B cell (primary cell): ENCODE measurements around the gene LGALS4. TPM values are rescaled to one million over a fixed set of nuclear protein-coding genes. Genes with fewer than 3 reads are reported as not detected.
"Not testable (repeated sequence)": the region's sequence is repeated elsewhere in the genome, so short reads cannot be mapped to it uniquely, and the experiment has no call there.

Experiments used
- ATAC-seq: fragments of 200-7000 bp; cut with Tn5 transposase; one replicate; pipeline ENCODE4 v1.10.0; 2021; ENCODE audit warnings: low read depth, mild to moderate bottlenecking, moderate number of reproducible peaks, moderate library complexity
- CTCF ChIA-PET: fragments of 350-600 bp; sonication (Branson Sonifier 250); formaldehyde crosslinking; loops from one replicate; lab custom pipeline; 2021; ENCODE audit warnings: antibody characterized with exemption, inconsistent platforms; lab: Charles Lee
- POLR2A ChIA-PET: fragments of 350-600 bp; sonication (Branson Sonifier 250); formaldehyde crosslinking; loops from one replicate; lab custom pipeline; 2021; ENCODE audit warnings: antibody characterized with exemption; lab: Charles Lee
- DNase-seq: peaks from one replicate; pipeline ENCODE4 v3.0.0; 2013
- H2AFZ ChIP-seq: 2 replicates; pipeline ENCODE4 v1.6.1; 2012; ENCODE audit warnings: mild to moderate bottlenecking, low read depth, low read length; ENCODE audit not compliant: insufficient read depth, poor library complexity, severe bottlenecking
- H3K27ac ChIP-seq, 2 donors: 1 replicate in 1 of 2; 2 replicates in 1 of 2; pipeline ENCODE4 v1.5.1; 2012 to 2013; ENCODE audit warnings: low read length in 2 of 2, mild to moderate bottlenecking in 2 of 2, moderate library complexity in 1 of 2
- H3K27me3 ChIP-seq, 4 experiments: fragments of 200-600 bp in 1 of 4; sonication (generic) in 1 of 4; replicated peaks in 1 of 4; 1 replicate in 2 of 4; 2 replicates in 2 of 4; pipeline versions ENCODE4 v1.6.1 to v1.7.0; 2013 to 2016; ENCODE audit warnings: low read length in 3 of 4, mild to moderate bottlenecking in 2 of 4, mixed read lengths in 1 of 4, moderate library complexity in 1 of 4; ENCODE audit not compliant: insufficient read depth in 4 of 4, control insufficient read depth in 3 of 4; ENCODE audit errors: control extremely low read depth in 1 of 4
- H3K36me3 ChIP-seq, 2 experiments: replicated peaks in 1 of 2; 1 replicate in 1 of 2; 2 replicates in 1 of 2; pipeline versions ENCODE4 v1.6.1 to v1.7.1; 2013; ENCODE audit warnings: low read length in 1 of 2; ENCODE audit not compliant: insufficient read depth in 2 of 2, control insufficient read depth in 1 of 2; ENCODE audit errors: control extremely low read depth in 1 of 2, extremely low read depth in 1 of 2
- H3K4me1 ChIP-seq, 2 donors: fragments of 200-600 bp in 1 of 2; sonication (generic) in 1 of 2; 1 replicate in 1 of 2; 2 replicates in 1 of 2; pipeline versions ENCODE4 v1.5.1 to v1.6.1; 2013 to 2017; ENCODE audit warnings: low read length in 2 of 2; ENCODE audit not compliant: control insufficient read depth in 2 of 2, insufficient read depth in 2 of 2
- H3K4me2 ChIP-seq: replicated peaks from 2 replicates; pipeline ENCODE3; 2012; ENCODE audit warnings: mild to moderate bottlenecking, low read depth, low read length; ENCODE audit not compliant: poor library complexity, severe bottlenecking
- H3K4me3 ChIP-seq, 5 experiments: fragments of 200-600 bp in 1 of 5; sonication (generic) in 1 of 5; 1 replicate in 3 of 5; 2 replicates in 2 of 5; pipeline versions ENCODE4 v1.5.1 to v1.7.0; 2011 to 2016; ENCODE audit warnings: low read length in 4 of 5, mild to moderate bottlenecking in 4 of 5, low read depth in 2 of 5, control low read depth in 1 of 5, moderate library complexity in 1 of 5; ENCODE audit not compliant: insufficient read depth in 1 of 5; ENCODE audit errors: control extremely low read depth in 1 of 5, extremely low read depth in 1 of 5
- H3K79me2 ChIP-seq: fragments of 200-600 bp; sonication (generic); one replicate; pipeline ENCODE4 v1.6.0; 2016; ENCODE audit warnings: low read length; ENCODE audit not compliant: control insufficient read depth, insufficient read depth
- H3K9ac ChIP-seq: fragments of 200-600 bp; sonication (generic); 2 replicates; pipeline ENCODE4 v1.6.1; 2017; ENCODE audit warnings: mild to moderate bottlenecking, low read length, moderate library complexity
- H3K9me3 ChIP-seq, 3 donors: one replicate each; pipeline versions ENCODE4 v1.6.1 to v1.7.1; 2013; ENCODE audit warnings: low read length in 2 of 3; ENCODE audit not compliant: control insufficient read depth in 2 of 3, insufficient read depth in 1 of 3; ENCODE audit errors: control extremely low read depth in 1 of 3
- H4K20me1 ChIP-seq: 2 replicates; pipeline ENCODE4 v1.6.0; 2012; ENCODE audit warnings: mild to moderate bottlenecking, low read length; ENCODE audit not compliant: insufficient read depth, control insufficient read depth, poor library complexity, severe bottlenecking
- H3K27ac Mint-ChIP-seq: one replicate; pipeline ENCODE4 v1.8.0; 2021; ENCODE audit warnings: mixed read lengths
- H3K27me3 Mint-ChIP-seq: one replicate; pipeline ENCODE4 v1.8.0; 2021; ENCODE audit warnings: mixed read lengths
- H3K4me1 Mint-ChIP-seq: one replicate; pipeline ENCODE4 v1.8.0; 2021; ENCODE audit warnings: mixed read lengths
- H3K4me3 Mint-ChIP-seq: one replicate; pipeline ENCODE4 v1.8.0; 2021; ENCODE audit warnings: mixed read lengths
- H3K9me3 Mint-ChIP-seq: one replicate; pipeline ENCODE4 v1.8.0; 2022; ENCODE audit warnings: mixed read lengths; ENCODE audit not compliant: insufficient read depth
- EZH2 ChIP-seq: IDR thresholded peaks from 2 replicates; pipeline ENCODE4 v1.6.1; 2012; ENCODE audit warnings: borderline replicate concordance, low read depth, mild to moderate bottlenecking, moderate library complexity, low read length; ENCODE audit not compliant: insufficient read depth, poor library complexity, severe bottlenecking
- WGBS: methylation state at CpG from one replicate; pipeline ENCODE4 v1.1.5; 2013; ENCODE audit warnings: missing lambda C conversion rate; ENCODE audit not compliant: insufficient coverage; 5-methylcytosine and 5-hydroxymethylcytosine counted together
- intact Hi-C: fragments of 100-400 bp; cut with micrococcal nuclease; formaldehyde crosslinking; loops from one replicate; pipeline ENCODE4 v1.10.0; 2022
- polyA plus RNA-seq: library from polyadenylated mRNA; depleted of rRNA; stranded (reverse); fragments of >200 nt; gene quantifications from 2 replicates; pipeline ENCODE4 v1.2.3, GENCODE V29; 2012
- total RNA-seq, 2 donors: library from RNA; stranded (reverse); fragments of 120-200 nt in 1 of 2; gene quantifications; 1 replicate in 1 of 2; 2 replicates in 1 of 2; pipeline versions ENCODE4 v1.2.3 to v1.2.4, GENCODE V29; 2013 to 2022
- TF ChIP-seq, protein P1 (sequence below): fragments of 200-600 bp; IDR thresholded peaks from one replicate; pipeline ENCODE4 v1.8.0; 2022; ENCODE audit warnings: antibody characterized with exemption, mild to moderate bottlenecking

The LGALS4 gene
- total and polyA plus RNA-seq, 2 donors (not counting 1 experiment from before 2014, with no cell fraction given) = 5.4 to 8.4 TPM

DNA sequence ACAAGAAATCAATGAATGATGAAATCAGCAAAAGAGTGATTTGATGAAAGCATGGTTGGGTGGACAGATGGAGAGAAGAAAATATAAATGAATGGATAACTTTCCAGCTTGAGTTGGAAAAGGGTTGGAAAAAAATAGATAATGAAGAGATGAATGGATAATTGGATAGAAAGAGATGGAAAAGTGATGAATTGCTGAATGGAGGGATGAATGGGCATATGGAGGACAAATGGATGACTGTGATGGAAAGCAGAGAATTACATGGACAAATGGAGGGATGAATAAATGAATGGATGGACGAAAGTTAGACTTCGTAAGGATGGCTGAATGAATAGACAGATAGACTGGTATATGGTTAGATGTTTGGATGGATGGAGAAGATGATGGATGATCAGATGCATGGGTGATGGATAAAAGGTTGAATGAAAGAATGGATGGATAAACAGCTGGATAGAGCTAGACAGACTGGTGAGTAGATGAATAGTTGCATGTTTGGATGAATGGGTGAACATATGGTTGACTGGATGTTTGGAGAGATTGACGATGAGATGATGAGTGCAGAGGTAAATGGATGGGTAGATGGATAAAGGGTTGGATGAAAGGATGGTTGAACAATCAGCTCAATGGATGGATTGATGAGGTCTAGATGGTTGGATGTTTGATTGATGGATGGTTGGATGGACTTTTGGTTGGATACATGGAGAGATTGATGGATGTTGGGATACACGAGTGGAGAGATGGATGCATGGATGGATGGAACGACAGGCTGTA, 12.0 kb downstream of the LGALS4 start:
- CTCF ChIA-PET = interaction anchor here (0.8 to 1.0 kb wide), 2 partner anchors 33 to 673 kb away, joined by 3 read pairs; no protein-coding TSS in a partner anchor
- TF ChIP-seq, protein P1, sequence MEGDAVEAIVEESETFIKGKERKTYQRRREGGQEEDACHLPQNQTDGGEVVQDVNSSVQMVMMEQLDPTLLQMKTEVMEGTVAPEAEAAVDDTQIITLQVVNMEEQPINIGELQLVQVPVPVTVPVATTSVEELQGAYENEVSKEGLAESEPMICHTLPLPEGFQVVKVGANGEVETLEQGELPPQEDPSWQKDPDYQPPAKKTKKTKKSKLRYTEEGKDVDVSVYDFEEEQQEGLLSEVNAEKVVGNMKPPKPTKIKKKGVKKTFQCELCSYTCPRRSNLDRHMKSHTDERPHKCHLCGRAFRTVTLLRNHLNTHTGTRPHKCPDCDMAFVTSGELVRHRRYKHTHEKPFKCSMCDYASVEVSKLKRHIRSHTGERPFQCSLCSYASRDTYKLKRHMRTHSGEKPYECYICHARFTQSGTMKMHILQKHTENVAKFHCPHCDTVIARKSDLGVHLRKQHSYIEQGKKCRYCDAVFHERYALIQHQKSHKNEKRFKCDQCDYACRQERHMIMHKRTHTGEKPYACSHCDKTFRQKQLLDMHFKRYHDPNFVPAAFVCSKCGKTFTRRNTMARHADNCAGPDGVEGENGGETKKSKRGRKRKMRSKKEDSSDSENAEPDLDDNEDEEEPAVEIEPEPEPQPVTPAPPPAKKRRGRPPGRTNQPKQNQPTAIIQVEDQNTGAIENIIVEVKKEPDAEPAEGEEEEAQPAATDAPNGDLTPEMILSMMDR = no peak
- no peak for TF ChIP-seq EZH2

DNA sequence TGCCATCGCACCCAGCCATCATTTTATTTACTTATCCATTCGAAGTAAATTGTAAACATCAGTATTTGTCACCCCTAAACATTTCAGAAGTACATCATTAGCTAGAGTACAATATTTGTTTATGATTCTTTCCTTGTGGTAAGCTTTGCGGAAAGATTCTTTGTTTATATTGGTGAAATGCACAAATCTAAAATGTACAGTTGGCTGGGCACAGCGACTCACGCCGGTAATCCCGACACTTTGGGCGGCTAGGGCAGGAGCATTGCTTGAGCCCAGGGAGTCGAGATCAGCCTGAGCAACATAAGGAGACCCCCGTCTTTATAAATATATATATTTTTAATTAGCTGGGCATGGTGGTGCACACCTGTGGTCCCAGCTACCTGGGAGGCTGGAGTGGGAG, 13.6 kb downstream of the LGALS4 start:
- ATAC-seq (no peak), DNase-seq (no peak)
- intact Hi-C loops = loop anchor here (10.0 kb wide), 1 partner anchor 64 kb away; no protein-coding TSS in a partner anchor
- Histone ChIP-seq H2AFZ (no peak overlapping the region), H3K4me2 (no peak overlapping the region), H3K4me3 (no peak overlapping the region), H4K20me1 (no peaks in the 10 kb centered on the region), H3K36me3 (no peaks in the 10 kb centered on the region), H3K27ac (no peak overlapping the region), H3K27me3 (no peaks in the 10 kb centered on the region), H3K9ac (no peak overlapping the region), H3K9me3 (no peaks in the 10 kb centered on the region), H3K4me1 (no peaks in the 10 kb centered on the region), H3K79me2 (no peaks in the 10 kb centered on the region)
- TF ChIP-seq, protein P1 = no peak
- no peak for TF ChIP-seq EZH2
- H3K27me3 Mint-ChIP-seq = no peaks in the 10 kb centered on the region
- ChIA-PET POLR2A (interaction anchor here (0.5 kb wide), 1 partner anchor 77 kb away, joined by 3 read pairs; no protein-coding TSS in a partner anchor), CTCF (interaction anchor here (1.2 kb wide), 1 partner anchor 89 kb away, joined by 4 read pairs; no protein-coding TSS in a partner anchor)
- WGBS = 100% methylated on average over 3 of the region's 10 CpGs
- H3K27ac Mint-ChIP-seq = no peak overlapping the region
- H3K9me3 Mint-ChIP-seq = no peaks in the 10 kb centered on the region
- H3K4me3 Mint-ChIP-seq = no peak overlapping the region
- no peaks in the 10 kb centered on the region for H3K4me1 Mint-ChIP-seq

More for the DNA sequence above, 12.0 kb downstream of the LGALS4 start:
- H2AFZ ChIP-seq = no peak overlapping the region
- no peaks in the 10 kb centered on the region for H3K9me3 ChIP-seq
- POLR2A ChIA-PET = no interaction called here
- ATAC-seq (no peak), DNase-seq (no peak)
- 95% methylated on average over 4 of the region's 5 CpGs for WGBS
- intact Hi-C loops = no loop called here
- H3K4me1 ChIP-seq = peaks cover 3 to 4% of the 10 kb centered on the region in 2 donors
- H3K27ac ChIP-seq = no peak overlapping the region
- no peaks in the 10 kb centered on the region for H3K36me3 ChIP-seq
- no peak overlapping the region for H3K27ac Mint-ChIP-seq
- no peak overlapping the region for H3K4me3 Mint-ChIP-seq
- H3K27me3 Mint-ChIP-seq = no peaks in the 10 kb centered on the region
- no peak overlapping the region for H3K4me2 ChIP-seq
- no peak overlapping the region for H3K9ac ChIP-seq
- H3K27me3 ChIP-seq = no peaks in the 10 kb centered on the region
- peaks cover 4% of the 10 kb centered on the region for H3K4me1 Mint-ChIP-seq
- H3K9me3 Mint-ChIP-seq = no peaks in the 10 kb centered on the region
- H4K20me1 ChIP-seq = no peaks in the 10 kb centered on the region
- no peaks in the 10 kb centered on the region for H3K79me2 ChIP-seq
- no peak overlapping the region for H3K4me3 ChIP-seq

DNA sequence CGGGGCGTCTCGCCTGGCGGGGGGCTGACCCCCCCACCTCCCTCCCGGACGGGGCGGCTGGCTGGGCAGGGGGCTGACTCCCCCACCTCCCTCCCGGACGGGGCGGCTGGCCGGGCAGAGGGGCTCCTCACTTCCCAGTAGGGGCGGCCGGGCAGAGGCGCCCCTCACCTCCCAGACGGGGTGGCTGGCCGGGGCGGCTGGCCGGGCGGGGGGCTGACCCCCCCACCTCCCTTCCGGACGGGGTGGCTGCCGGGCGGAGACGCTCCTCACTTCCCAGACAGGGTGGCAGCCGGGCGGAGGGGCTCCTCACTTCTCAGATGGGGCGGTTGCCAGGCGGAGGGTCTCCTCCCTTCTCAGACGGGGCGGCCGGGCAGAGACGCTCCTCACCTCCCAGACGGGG, 15.0 kb downstream of the LGALS4 start:
- H3K4me1 ChIP-seq, CTCF ChIA-PET, H3K9ac ChIP-seq, H3K9me3 Mint-ChIP-seq, H3K36me3 ChIP-seq, H3K27ac ChIP-seq, H3K9me3 ChIP-seq, H2AFZ ChIP-seq, H3K4me1 Mint-ChIP-seq, ATAC-seq, POLR2A ChIA-PET, H3K27me3 ChIP-seq, H3K27me3 Mint-ChIP-seq, DNase-seq, H4K20me1 ChIP-seq, H3K4me3 ChIP-seq, H3K79me2 ChIP-seq, H3K27ac Mint-ChIP-seq, H3K4me2 ChIP-seq, H3K4me3 Mint-ChIP-seq: not testable (repeated sequence)
- no CpG with 5 or more reads among the region's 33 CpGs for WGBS
- intact Hi-C loops = loop anchor here (10.0 kb wide), 1 partner anchor 63 kb away; no protein-coding TSS in a partner anchor
